K562 (cell line): ENCODE results near the gene IRF6. TPM values are rescaled to one million over a fixed set of nuclear protein-coding genes. Genes with fewer than 3 reads are reported as not detected.
A peak's percentile ranks its signal among the peaks of the same experiment; 100 is the strongest.

Experiments used
- ATAC-seq: fragments of 200-7000 bp; cut with Tn5 transposase; 3 replicates; pipeline ENCODE4 v1.9.1; 2020; ENCODE audit warnings: moderate library complexity
- BruUV-seq: library from RNA; stranded (reverse); fragments of 400-500 nt; replicated peaks from 2 replicates; lab custom pipeline; 2021; lab: Mats Ljungman, UMichigan
- CTCF ChIA-PET: fragments of 300-600 bp; formaldehyde crosslinking; extraction: SDS; loops from one replicate; lab custom pipeline; 2021; ENCODE audit warnings: low intra/inter-chr PET ratio; lab: Yijun Ruan, JAX
- POLR2A ChIA-PET: fragments of 300-600, 350-650 bp; sonication (Branson Sonifier 250); formaldehyde crosslinking; extraction: SDS; loops from one replicate; lab custom pipeline; 2021; ENCODE audit warnings: antibody characterized with exemption, inconsistent platforms; lab: Yijun Ruan, JAX
- DNase-seq, 4 experiments: peaks; one replicate each; pipeline versions ENCODE4 v3.0.0 to v3.0.0-alpha.2; 2011 to 2018; ENCODE audit warnings: low spot score in 3 of 4, mixed read lengths in 3 of 4; ENCODE audit errors: extremely low read depth in 1 of 4
- FAIRE-seq: peaks from 2 replicates; lab custom pipeline; 2011; peaks lifted over from hg19 to GRCh38; lab: Jason Lieb, UNC
- H2AFZ ChIP-seq: 2 replicates; pipeline ENCODE4 v1.6.0; 2011; ENCODE audit warnings: low read depth, low read length, control low read depth, inconsistent platforms
- H3K27ac ChIP-seq: fragments of 200-600 bp; 3 replicates; pipeline ENCODE4 v1.8.0; 2011; ENCODE audit warnings: low read depth, mild to moderate bottlenecking, control low read depth, inconsistent platforms, low read length, moderate library complexity, mixed read lengths; ENCODE audit errors: extremely low read depth
- H3K27me3 ChIP-seq, 2 experiments: fragments of 300-600 bp in 1 of 2; 2 replicates in 1 of 2; 3 replicates in 1 of 2; pipeline versions ENCODE4 v1.6.0 to v1.8.0; 2011; ENCODE audit warnings: inconsistent platforms in 2 of 2, low read length in 2 of 2, mild to moderate bottlenecking in 1 of 2, mixed read lengths in 1 of 2, moderate library complexity in 1 of 2; ENCODE audit not compliant: control insufficient read depth in 2 of 2, insufficient read depth in 2 of 2
- H3K36me3 ChIP-seq: fragments of 300-600 bp; 3 replicates; pipeline ENCODE4 v1.8.0; 2011; ENCODE audit warnings: mild to moderate bottlenecking, low read length, inconsistent platforms; ENCODE audit not compliant: control insufficient read depth, insufficient read depth
- H3K4me1 ChIP-seq, 2 experiments: fragments of 200-600 bp in 1 of 2; replicated peaks in 1 of 2; 2 replicates in 1 of 2; 3 replicates in 1 of 2; pipeline versions ENCODE4 v1.5.1 to v1.8.0; 2011; ENCODE audit warnings: inconsistent platforms in 2 of 2, low read length in 2 of 2, mild to moderate bottlenecking in 1 of 2, mixed read lengths in 1 of 2, moderate library complexity in 1 of 2; ENCODE audit not compliant: control insufficient read depth in 2 of 2, insufficient read depth in 2 of 2
- H3K4me2 ChIP-seq: 2 replicates; pipeline ENCODE4 v1.6.1; 2011; ENCODE audit warnings: low read length, control low read depth, inconsistent platforms, mixed read lengths; ENCODE audit not compliant: insufficient read depth
- H3K4me3 ChIP-seq: fragments of 200-600 bp; sonication (generic), shearing (Covaris generic); 2 replicates; pipeline ENCODE4 v1.5.1; 2016; ENCODE audit warnings: control low read depth, inconsistent platforms
- H3K79me2 ChIP-seq: fragments of 200-600 bp; 3 replicates; pipeline ENCODE4 v1.8.0; 2011; ENCODE audit warnings: low read length, inconsistent platforms; ENCODE audit not compliant: control insufficient read depth, insufficient read depth
- H3K9ac ChIP-seq, 2 experiments: 2 replicates each; pipeline versions ENCODE4 v1.6.0 to v1.6.1; 2011; ENCODE audit warnings: low read depth in 2 of 2, low read length in 2 of 2, control low read depth in 1 of 2, inconsistent platforms in 1 of 2, mild to moderate bottlenecking in 1 of 2, mixed read lengths in 1 of 2; ENCODE audit not compliant: insufficient read depth in 1 of 2
- H3K9me1 ChIP-seq: one replicate; pipeline ENCODE4 v1.6.0; 2011; ENCODE audit warnings: inconsistent platforms, mild to moderate bottlenecking, low read length, moderate library complexity; ENCODE audit not compliant: control insufficient read depth, insufficient read depth
- H3K9me3 ChIP-seq: replicated peaks from 2 replicates; pipeline ENCODE4 v1.5.1; 2011; ENCODE audit warnings: low read depth, low read length, inconsistent platforms; ENCODE audit not compliant: control insufficient read depth, insufficient read depth
- H4K20me1 ChIP-seq: replicated peaks from 2 replicates; pipeline ENCODE4 v1.6.1; 2011; ENCODE audit warnings: low read length, inconsistent platforms, mixed read lengths; ENCODE audit not compliant: control insufficient read depth, insufficient read depth
- CREM ChIP-seq: IDR thresholded peaks from 2 replicates; pipeline ENCODE4 v1.6.1; 2014; ENCODE audit warnings: antibody characterized with exemption, low read depth
- DNMT1 ChIP-seq: fragments of 450-650 bp; IDR thresholded peaks from 2 replicates; pipeline ENCODE4 v1.6.1; 2016; ENCODE audit warnings: antibody characterized with exemption, mild to moderate bottlenecking
- FUS ChIP-seq: fragments of 200-400 bp; formaldehyde crosslinking; optimal IDR thresholded peaks from 2 replicates; pipeline ENCODE3; 2017; ENCODE audit warnings: low read depth, low read length
- HNRNPUL1 ChIP-seq: fragments of 200-400 bp; formaldehyde crosslinking; IDR thresholded peaks from 2 replicates; pipeline ENCODE4 v1.6.1; 2017; ENCODE audit warnings: low read length
- MCM5 ChIP-seq: fragments of 450-650 bp; IDR thresholded peaks from 2 replicates; pipeline ENCODE4 v1.6.1; 2016; ENCODE audit warnings: low read depth
- MEIS2 ChIP-seq: fragments of 450-650 bp; IDR thresholded peaks from 2 replicates; pipeline ENCODE4 v1.6.1; 2014; ENCODE audit warnings: mild to moderate bottlenecking; ENCODE audit not compliant: partially characterized antibody
- NELFE ChIP-seq: IDR thresholded peaks from 2 replicates; pipeline ENCODE4 v1.6.1; 2011; ENCODE audit warnings: mild to moderate bottlenecking; ENCODE audit not compliant: insufficient read depth, insufficient read length
- ZEB2 ChIP-seq: fragments of 450-650 bp; IDR thresholded peaks from 2 replicates; pipeline ENCODE4 v1.6.1; 2016
- WGBS: fragments of 100-300 bp; shearing (Covaris generic); methylation state at CpG from one replicate; pipeline ENCODE4 v1.1.6; 2016; ENCODE audit warnings: low coverage, mixed read lengths; ENCODE audit not compliant: insufficient coverage; ENCODE audit errors: missing lambda C conversion rate; 5-methylcytosine and 5-hydroxymethylcytosine counted together
- in situ Hi-C: fragments of 300-500 bp; cut with MboI; formaldehyde crosslinking; loops from 4 replicates; pipeline ENCODE4 v1.15.0; 2018; ENCODE audit warnings: inconsistent platforms, mixed read lengths
- intact Hi-C: fragments of 100-400 bp; cut with micrococcal nuclease; formaldehyde crosslinking; loops from 2 replicates; pipeline ENCODE4 v1.14.2; 2022
- polyA plus RNA-seq, 8 experiments: library from polyadenylated mRNA; depleted of rRNA in 4 of 8; stranded (reverse) in 5 of 8; unstranded in 3 of 8; fragments of >200 nt; fragmentation: Nextera tagmentation in 2 of 8; fragmentation: Illumina TruSeq in 1 of 8; extraction: Ambion mirVana in 2 of 8; extraction: Trizol in 1 of 8; gene quantifications; 2 replicates each; pipeline versions ENCODE4 v1.2.1 to v1.2.3, GENCODE V29; 2011 to 2014; ENCODE audit warnings: inconsistent platforms in 1 of 8, missing spikeins in 1 of 8
- total RNA-seq, 7 experiments: library from RNA; depleted of rRNA in 6 of 7; stranded (reverse); fragments of >200 nt in 6 of 7; fragmentation: Illumina TruSeq in 2 of 7; extraction: Trizol in 2 of 7; gene quantifications; 2 replicates each; pipeline versions ENCODE4 v1.2.1 to v1.2.3, GENCODE V29; 2011 to 2021; ENCODE audit warnings: low replicate concordance in 1 of 7
- TF ChIP-seq, protein P1 (sequence below): conservative IDR thresholded peaks from 2 replicates; pipeline ENCODE4 v1.6.1; 2011; ENCODE audit warnings: low read depth, mild to moderate bottlenecking, low read length; ENCODE audit not compliant: control insufficient read depth
- TF ChIP-seq, protein P2 (sequence below): sonication (generic); formaldehyde crosslinking; IDR thresholded peaks from 2 replicates; pipeline ENCODE4 v1.8.1; 2022; ENCODE audit warnings: missing genetic modification reagents
- TF ChIP-seq, protein P3 (sequence below), 3 experiments: fragments of 200-800 bp in 1 of 3; sonication (Bioruptor generic) in 1 of 3; sonication (generic) in 1 of 3; formaldehyde crosslinking in 1 of 3; IDR thresholded peaks; 2 replicates each; pipeline versions ENCODE4 v1.6.1 to v1.8.0; 2016 to 2022; ENCODE audit warnings: mild to moderate bottlenecking in 2 of 3, missing compliant biosample characterization in 2 of 3, missing genetic modification characterization in 2 of 3, missing genetic modification reagents in 1 of 3

IRF6 gene
- total and polyA plus RNA-seq, 9 of the 15 experiments (the other 6 are each of a cell fraction or from before 2014, with no cell fraction given) = 0.03 to 0.65 (median 0.17) TPM

DNA sequence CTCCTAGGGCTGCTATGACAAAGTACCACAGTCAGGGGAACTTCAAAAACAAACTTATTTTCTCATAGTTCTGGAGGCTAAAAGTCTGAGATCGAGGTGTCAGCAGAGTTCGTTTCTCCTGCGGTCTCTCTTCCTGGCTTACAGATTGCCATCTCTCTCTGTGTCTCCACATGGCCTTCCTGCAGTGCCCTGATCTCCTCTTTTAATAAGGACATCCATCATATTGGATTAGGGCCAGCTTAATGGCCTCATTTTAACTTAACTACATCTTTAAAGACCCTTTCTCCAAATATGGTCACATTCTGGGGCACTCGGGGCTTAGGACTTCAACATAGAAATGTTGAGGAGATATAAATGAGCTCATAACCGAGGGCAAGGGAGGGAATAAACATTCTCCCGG lies 33.8 kb downstream of the IRF6 start (continued):
- TF ChIP-seq HNRNPUL1 (no peak), CREM (no peak), MEIS2 (no peak), DNMT1 (no peak), FUS (no peak), MCM5 (no peak)
- TF ChIP-seq, protein P1, sequence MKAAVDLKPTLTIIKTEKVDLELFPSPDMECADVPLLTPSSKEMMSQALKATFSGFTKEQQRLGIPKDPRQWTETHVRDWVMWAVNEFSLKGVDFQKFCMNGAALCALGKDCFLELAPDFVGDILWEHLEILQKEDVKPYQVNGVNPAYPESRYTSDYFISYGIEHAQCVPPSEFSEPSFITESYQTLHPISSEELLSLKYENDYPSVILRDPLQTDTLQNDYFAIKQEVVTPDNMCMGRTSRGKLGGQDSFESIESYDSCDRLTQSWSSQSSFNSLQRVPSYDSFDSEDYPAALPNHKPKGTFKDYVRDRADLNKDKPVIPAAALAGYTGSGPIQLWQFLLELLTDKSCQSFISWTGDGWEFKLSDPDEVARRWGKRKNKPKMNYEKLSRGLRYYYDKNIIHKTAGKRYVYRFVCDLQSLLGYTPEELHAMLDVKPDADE = no peak
- TF ChIP-seq, protein P2, sequence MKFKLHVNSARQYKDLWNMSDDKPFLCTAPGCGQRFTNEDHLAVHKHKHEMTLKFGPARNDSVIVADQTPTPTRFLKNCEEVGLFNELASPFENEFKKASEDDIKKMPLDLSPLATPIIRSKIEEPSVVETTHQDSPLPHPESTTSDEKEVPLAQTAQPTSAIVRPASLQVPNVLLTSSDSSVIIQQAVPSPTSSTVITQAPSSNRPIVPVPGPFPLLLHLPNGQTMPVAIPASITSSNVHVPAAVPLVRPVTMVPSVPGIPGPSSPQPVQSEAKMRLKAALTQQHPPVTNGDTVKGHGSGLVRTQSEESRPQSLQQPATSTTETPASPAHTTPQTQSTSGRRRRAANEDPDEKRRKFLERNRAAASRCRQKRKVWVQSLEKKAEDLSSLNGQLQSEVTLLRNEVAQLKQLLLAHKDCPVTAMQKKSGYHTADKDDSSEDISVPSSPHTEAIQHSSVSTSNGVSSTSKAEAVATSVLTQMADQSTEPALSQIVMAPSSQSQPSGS (CRISPR knock-in tag) = no peak

DNA sequence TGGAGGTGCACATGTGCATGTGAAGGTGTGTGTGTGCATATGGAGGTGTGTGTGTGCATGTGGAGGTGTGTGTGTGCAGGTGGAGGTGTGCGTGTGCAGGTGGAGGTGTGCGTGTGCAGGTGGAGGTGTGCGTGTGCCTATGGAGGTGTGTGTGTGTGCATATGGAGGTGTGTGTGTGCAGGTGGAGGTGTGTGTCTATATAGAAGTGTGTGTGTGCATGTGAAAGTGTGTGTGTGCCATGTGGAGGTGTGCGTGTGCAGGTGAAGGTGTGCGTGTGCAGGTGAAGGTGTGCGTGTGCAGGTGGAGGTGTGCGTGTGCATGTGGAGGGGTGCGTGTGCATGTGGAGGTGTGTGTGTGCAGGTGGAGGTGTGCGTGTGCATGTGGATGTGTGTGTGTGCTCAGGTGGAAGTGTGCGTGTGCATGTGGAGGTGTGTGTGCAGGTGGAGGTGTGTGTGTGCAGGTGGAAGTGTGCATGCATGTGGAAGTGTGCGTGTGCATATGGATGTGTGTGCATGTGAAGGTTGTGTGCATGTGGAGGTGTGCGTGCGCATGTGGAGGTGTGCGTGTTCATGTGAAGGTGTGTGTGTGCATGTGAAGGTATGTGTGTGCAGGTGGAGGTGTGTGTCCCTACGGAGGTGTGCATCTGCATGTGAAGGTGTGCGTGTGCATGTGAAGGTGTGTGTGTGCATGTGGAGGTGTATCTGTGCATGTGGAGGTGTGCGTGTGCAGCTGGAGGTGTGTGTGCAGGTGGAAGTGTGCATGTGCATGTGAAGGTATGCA lies 35.1 kb downstream of the IRF6 start:
- Histone ChIP-seq H4K20me1 (no peaks in the 10 kb centered on the region), H3K9me3 (no peaks in the 10 kb centered on the region; the same call in 1 of the 2 replicates), H2AFZ (no peak overlapping the region), H3K36me3 (no peaks in the 10 kb centered on the region), H3K4me3 (no peak overlapping the region), H3K9ac (no peak overlapping the region), H3K4me2 (no peak overlapping the region), H3K27ac (no peak overlapping the region), H3K9me1 (no peaks in the 10 kb centered on the region), H3K79me2 (no peaks in the 10 kb centered on the region), H3K27me3 (peaks cover 3 to 25% of the 10 kb centered on the region in 2 experiments; a peak in 4 of 5 replicates), H3K4me1 (no peaks in the 10 kb centered on the region; a peak in 2 of 5 replicates)
- ChIA-PET POLR2A (no interaction called here), CTCF (no interaction called here)
- intact Hi-C loops (no loop called here), in situ Hi-C loops (no loop called here)
- FAIRE-seq = no peak
- no peak for DNase-seq
- WGBS = 57% methylated on average over 17 of the region's 17 CpGs
- no peak for ATAC-seq
- no TSS peak for BruUV-seq
- TF ChIP-seq ZEB2 (peak; percentile 24; the same call in 1 of the 2 replicates), NELFE (no peak)
- TF ChIP-seq, protein P3, sequence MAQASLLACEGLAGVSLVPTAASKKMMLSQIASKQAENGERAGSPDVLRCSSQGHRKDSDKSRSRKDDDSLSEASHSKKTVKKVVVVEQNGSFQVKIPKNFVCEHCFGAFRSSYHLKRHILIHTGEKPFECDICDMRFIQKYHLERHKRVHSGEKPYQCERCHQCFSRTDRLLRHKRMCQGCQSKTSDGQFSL (CRISPR knock-in tag; IDR thresholded peaks at IDR 0.05) = 0 out of 2 replicates have a peak, but pooled peaks have one; percentile 41
- TF ChIP-seq, protein P3 (tag; IDR thresholded peaks at IDR 0.05) = no peak
